ENCODE results near the gene TAL1.

TAL1 gene

GRCh38 chr1:47228644-47229030, 3.4 kb downstream of the TAL1 start:
- DNase-seq: no peak

GRCh38 chr1:47227341-47228232, 4.4 kb downstream of the TAL1 start:
- WGBS (ENCODE audit: extremely low coverage, insufficient coverage, low lambda C conversion rate): no CpG with 5 or more reads among the region's 7 CpGs
- Histone ChIP-seq H3K18ac (ENCODE audit: low read length) (no peak overlapping the region), H2BK5ac (ENCODE audit: low read length) (no peak overlapping the region), H3K4me3 (ENCODE audit: low read length) (no peak overlapping the region), H3K9ac (ENCODE audit: low read length) (no peak overlapping the region), H3K79me2 (ENCODE audit: control insufficient read depth, insufficient read depth, low read length) (no peaks in the 10 kb centered on the region), H3K4ac (ENCODE audit: low read depth, low read length) (no peak overlapping the region), H3K4me2 (ENCODE audit: low read length) (no peak overlapping the region), H2AK5ac (ENCODE audit: low read length) (no peak overlapping the region), H3K27me3 (ENCODE audit: insufficient read depth, low read length, poor library complexity) (peaks cover 93% of the 10 kb centered on the region), H3K56ac (ENCODE audit: low read length) (no peak overlapping the region), H3K23ac (ENCODE audit: low read length) (no peak overlapping the region), H2BK15ac (replicated peaks; ENCODE audit: low read depth) (no peak overlapping the region), H3K36me3 (ENCODE audit: control insufficient read depth, insufficient read depth, low read length) (no peaks in the 10 kb centered on the region), H3K27ac (ENCODE audit: low read depth, low read length) (no peak overlapping the region), H3K79me1 (ENCODE audit: low read length) (no peaks in the 10 kb centered on the region), H4K5ac (ENCODE audit: low read length) (no peak overlapping the region), H2BK120ac (ENCODE audit: low read depth, low read length) (no peak overlapping the region), H4K8ac (ENCODE audit: low read depth, low read length) (no peak overlapping the region), H3K4me1 (ENCODE audit: control insufficient read depth, low read depth, low read length) (peaks cover 2% of the 10 kb centered on the region)
- no peak for DNase-seq

More at GRCh38 chr1:47228644-47229030, 3.4 kb downstream of the TAL1 start:
- no peak overlapping the region for H3K4ac ChIP-seq (ENCODE audit: low read depth, low read length)
- H3K27ac ChIP-seq (ENCODE audit: low read depth, low read length): no peak overlapping the region
- H2BK15ac ChIP-seq (replicated peaks; ENCODE audit: low read depth): no peak overlapping the region
- no peak overlapping the region for H3K4me2 ChIP-seq (ENCODE audit: low read length)
- no CpG with 5 or more reads among the region's 12 CpGs for WGBS (ENCODE audit: extremely low coverage, insufficient coverage, low lambda C conversion rate)
- no peaks in the 10 kb centered on the region for H3K79me2 ChIP-seq (ENCODE audit: control insufficient read depth, insufficient read depth, low read length)
- H4K8ac ChIP-seq (ENCODE audit: low read depth, low read length): no peak overlapping the region
- no peak overlapping the region for H2BK120ac ChIP-seq (ENCODE audit: low read depth, low read length)
- no peak overlapping the region for H3K18ac ChIP-seq (ENCODE audit: low read length)
- no peak overlapping the region for H3K56ac ChIP-seq (ENCODE audit: low read length)
- no peaks in the 10 kb centered on the region for H3K36me3 ChIP-seq (ENCODE audit: control insufficient read depth, insufficient read depth, low read length)
- H3K79me1 ChIP-seq (ENCODE audit: low read length): no peaks in the 10 kb centered on the region
- H3K4me1 ChIP-seq (ENCODE audit: control insufficient read depth, low read depth, low read length): peaks cover 2% of the 10 kb centered on the region
- peaks cover 93% of the 10 kb centered on the region for H3K27me3 ChIP-seq (ENCODE audit: insufficient read depth, low read length, poor library complexity)
- no peak overlapping the region for H4K5ac ChIP-seq (ENCODE audit: low read length)
- H3K23ac ChIP-seq (ENCODE audit: low read length): no peak overlapping the region
- no peak overlapping the region for H2AK5ac ChIP-seq (ENCODE audit: low read length)
- no peak overlapping the region for H3K4me3 ChIP-seq (ENCODE audit: low read length)
- H2BK5ac ChIP-seq (ENCODE audit: low read length): no peak overlapping the region
- H3K9ac ChIP-seq (ENCODE audit: low read length): no peak overlapping the region

GRCh38 chr1:47226839-47227215, 5.2 kb downstream of the TAL1 start:
- Histone ChIP-seq H4K8ac (ENCODE audit: low read depth, low read length) (no peak overlapping the region), H3K79me1 (ENCODE audit: low read length) (no peaks in the 10 kb centered on the region), H3K9ac (ENCODE audit: low read length) (no peak overlapping the region), H3K27ac (ENCODE audit: low read depth, low read length) (no peak overlapping the region), H3K23ac (ENCODE audit: low read length) (no peak overlapping the region), H2AK5ac (ENCODE audit: low read length) (no peak overlapping the region), H3K4me2 (ENCODE audit: low read length) (no peak overlapping the region), H3K56ac (ENCODE audit: low read length) (no peak overlapping the region), H3K4me3 (ENCODE audit: low read length) (no peak overlapping the region), H3K36me3 (ENCODE audit: control insufficient read depth, insufficient read depth, low read length) (no peaks in the 10 kb centered on the region), H3K4ac (ENCODE audit: low read depth, low read length) (no peak overlapping the region), H2BK15ac (replicated peaks; ENCODE audit: low read depth) (no peak overlapping the region), H4K5ac (ENCODE audit: low read length) (no peak overlapping the region), H2BK5ac (ENCODE audit: low read length) (no peak overlapping the region), H3K27me3 (ENCODE audit: insufficient read depth, low read length, poor library complexity) (peaks cover 95% of the 10 kb centered on the region), H2BK120ac (ENCODE audit: low read depth, low read length) (no peak overlapping the region), H3K18ac (ENCODE audit: low read length) (no peak overlapping the region), H3K79me2 (ENCODE audit: control insufficient read depth, insufficient read depth, low read length) (no peaks in the 10 kb centered on the region), H3K4me1 (ENCODE audit: control insufficient read depth, low read depth, low read length) (peaks cover 2% of the 10 kb centered on the region)
- no peak for DNase-seq
- WGBS (ENCODE audit: extremely low coverage, insufficient coverage, low lambda C conversion rate): no CpG with 5 or more reads among the region's 4 CpGs

GRCh38 chr1:47226121-47226838, 5.7 kb downstream of the TAL1 start:
- Histone ChIP-seq H3K23ac (ENCODE audit: low read length) (peak overlapping the region; percentile 76), H2BK120ac (ENCODE audit: low read depth, low read length) (no peak overlapping the region), H3K4me1 (ENCODE audit: control insufficient read depth, low read depth, low read length) (peaks cover 2% of the 10 kb centered on the region), H3K56ac (ENCODE audit: low read length) (no peak overlapping the region), H3K79me1 (ENCODE audit: low read length) (no peaks in the 10 kb centered on the region), H3K79me2 (ENCODE audit: control insufficient read depth, insufficient read depth, low read length) (no peaks in the 10 kb centered on the region), H2BK5ac (ENCODE audit: low read length) (no peak overlapping the region), H3K27me3 (ENCODE audit: insufficient read depth, low read length, poor library complexity) (peaks cover 92% of the 10 kb centered on the region), H3K36me3 (ENCODE audit: control insufficient read depth, insufficient read depth, low read length) (no peaks in the 10 kb centered on the region), H3K4me3 (ENCODE audit: low read length) (no peak overlapping the region), H3K4me2 (ENCODE audit: low read length) (no peak overlapping the region), H3K18ac (ENCODE audit: low read length) (no peak overlapping the region), H3K4ac (ENCODE audit: low read depth, low read length) (no peak overlapping the region), H3K9ac (ENCODE audit: low read length) (peak overlapping the region; percentile 16), H4K5ac (ENCODE audit: low read length) (no peak overlapping the region), H2BK15ac (replicated peaks; ENCODE audit: low read depth) (no peak overlapping the region), H4K8ac (ENCODE audit: low read depth, low read length) (no peak overlapping the region), H2AK5ac (ENCODE audit: low read length) (no peak overlapping the region), H3K27ac (ENCODE audit: low read depth, low read length) (no peak overlapping the region)
- no peak for DNase-seq
- no CpG with 5 or more reads among the region's 19 CpGs for WGBS (ENCODE audit: extremely low coverage, insufficient coverage, low lambda C conversion rate)

GRCh38 chr1:47225430-47226100, 6.5 kb downstream of the TAL1 start:
- no peak overlapping the region for H2AK5ac ChIP-seq (ENCODE audit: low read length)
- H3K56ac ChIP-seq (ENCODE audit: low read length): peak overlapping the region; percentile 79
- no peak overlapping the region for H3K4ac ChIP-seq (ENCODE audit: low read depth, low read length)
- no peak overlapping the region for H2BK5ac ChIP-seq (ENCODE audit: low read length)
- no peak overlapping the region for H3K18ac ChIP-seq (ENCODE audit: low read length)
- H3K36me3 ChIP-seq (ENCODE audit: control insufficient read depth, insufficient read depth, low read length): no peaks in the 10 kb centered on the region
- no peak overlapping the region for H3K4me3 ChIP-seq (ENCODE audit: low read length)
- peaks cover 86% of the 10 kb centered on the region for H3K27me3 ChIP-seq (ENCODE audit: insufficient read depth, low read length, poor library complexity)
- H3K9ac ChIP-seq (ENCODE audit: low read length): no peak overlapping the region
- no peak overlapping the region for H2BK15ac ChIP-seq (replicated peaks; ENCODE audit: low read depth)
- H4K8ac ChIP-seq (ENCODE audit: low read depth, low read length): no peak overlapping the region
- no CpG with 5 or more reads among the region's 79 CpGs for WGBS (ENCODE audit: extremely low coverage, insufficient coverage, low lambda C conversion rate)
- peaks cover 2% of the 10 kb centered on the region for H3K4me1 ChIP-seq (ENCODE audit: control insufficient read depth, low read depth, low read length)
- no peak overlapping the region for H3K23ac ChIP-seq (ENCODE audit: low read length)
- H4K5ac ChIP-seq (ENCODE audit: low read length): no peak overlapping the region
- no peak overlapping the region for H2BK120ac ChIP-seq (ENCODE audit: low read depth, low read length)
- H3K4me2 ChIP-seq (ENCODE audit: low read length): peak overlapping the region; percentile 48
- H3K27ac ChIP-seq (ENCODE audit: low read depth, low read length): no peak overlapping the region
- no peak for DNase-seq
- no peaks in the 10 kb centered on the region for H3K79me1 ChIP-seq (ENCODE audit: low read length)
- H3K79me2 ChIP-seq (ENCODE audit: control insufficient read depth, insufficient read depth, low read length): no peaks in the 10 kb centered on the region

Data from mesendoderm (in vitro differentiated cells).